GM18508 (cell line): ENCODE measurements around the gene SNCB.

Source experiments
- ATAC-seq: cut with Tn5 transposase; IDR thresholded peaks from one replicate; pipeline ENCODE4 v1.9.1; 2021; ENCODE audit warnings: moderate number of reproducible peaks; ENCODE audit not compliant: insufficient read depth, unreplicated experiment

SNCB gene

GRCh38 chr5:176581361-176581760 is 49.0 kb downstream of the SNCB start:
- ATAC-seq: no peak

DNA sequence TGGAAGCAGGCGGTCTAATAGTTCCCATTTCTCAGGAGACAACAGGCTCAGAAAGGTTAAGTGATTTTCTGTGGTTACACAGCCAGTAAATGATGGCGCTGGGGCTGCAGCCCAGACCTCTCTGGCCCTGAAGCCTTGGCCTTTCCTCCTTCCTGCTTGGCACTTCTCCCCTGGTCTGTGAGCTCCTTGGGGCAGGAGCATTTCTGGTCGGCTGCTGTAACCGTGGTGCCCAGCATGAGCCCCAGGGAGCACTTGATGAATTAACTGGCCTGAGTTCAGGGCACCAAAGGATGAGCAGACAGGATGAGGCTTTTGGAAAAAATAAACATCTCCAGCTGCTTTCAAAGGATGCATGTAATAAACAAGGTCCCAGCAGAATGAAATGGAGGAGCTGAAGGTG is 51.0 kb downstream of the SNCB start:
- ATAC-seq: no peak

DNA sequence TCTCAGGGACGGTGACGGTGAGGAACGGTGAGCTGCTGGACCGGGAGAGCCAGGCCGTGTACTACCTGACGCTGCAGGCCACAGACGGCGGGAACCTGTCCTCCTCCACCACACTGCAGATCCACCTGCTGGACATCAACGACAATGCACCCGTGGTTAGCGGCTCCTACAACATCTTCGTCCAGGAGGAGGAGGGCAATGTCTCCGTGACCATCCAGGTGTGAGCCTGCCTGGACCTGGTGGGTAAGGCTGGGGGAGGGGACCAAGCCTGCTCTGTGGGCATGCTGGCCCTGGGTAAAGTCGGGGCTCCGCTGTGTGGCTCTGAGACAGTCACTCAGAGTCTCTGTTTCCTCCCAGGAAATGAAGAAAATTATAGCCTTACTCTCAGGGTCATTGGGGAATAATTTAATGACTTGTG is 51.9 kb downstream of the SNCB start:
- ATAC-seq: no peak

- ATAC-seq: no peak
These were observed 52.8 kb downstream of the SNCB start for GRCh38 chr5:176577312-176578176.

DNA sequence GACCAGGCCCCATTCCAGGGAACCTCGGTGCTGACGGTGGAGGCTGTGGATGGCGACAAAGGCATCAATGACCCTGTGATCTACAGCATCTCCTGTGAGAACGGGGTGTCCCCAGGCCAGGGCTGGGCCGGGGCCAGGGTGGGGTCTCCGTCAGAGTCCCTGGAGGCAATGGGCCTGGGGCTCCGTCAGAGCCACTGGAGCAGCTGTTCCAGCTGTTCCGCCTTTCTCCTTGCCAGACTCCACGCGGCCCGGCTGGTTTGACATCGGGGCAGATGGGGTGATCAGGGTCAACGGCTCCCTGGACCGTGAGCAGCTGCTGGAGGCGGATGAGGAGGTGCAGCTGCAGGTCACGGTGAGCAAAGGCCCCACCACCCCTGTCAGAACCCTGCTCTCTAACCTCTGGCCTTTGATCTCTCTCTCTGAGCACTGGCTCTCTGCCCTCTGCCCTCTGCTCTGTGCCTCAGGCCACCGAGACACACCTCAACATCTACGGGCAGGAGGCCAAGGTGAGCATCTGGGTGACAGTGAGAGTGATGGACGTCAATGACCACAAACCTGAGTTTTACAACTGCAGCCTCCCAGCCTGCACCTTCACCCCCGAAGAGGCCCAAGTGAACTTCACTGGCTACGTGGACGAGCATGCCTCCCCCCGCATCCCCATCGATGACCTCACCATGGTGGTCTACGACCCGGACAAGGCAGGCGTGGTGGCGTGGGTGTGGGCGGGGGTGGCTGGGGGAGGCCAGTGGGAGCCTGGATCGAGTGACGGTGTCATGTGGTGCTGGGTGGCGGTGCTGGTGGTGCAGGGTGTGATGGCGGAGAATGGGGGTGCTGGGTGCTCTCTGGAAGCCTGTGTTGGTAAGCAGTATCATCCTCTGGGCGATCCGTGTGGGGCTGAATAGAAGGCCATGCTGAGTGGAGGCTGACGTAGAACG is 54.6 kb downstream of the SNCB start:
- ATAC-seq: no peak

DNA sequence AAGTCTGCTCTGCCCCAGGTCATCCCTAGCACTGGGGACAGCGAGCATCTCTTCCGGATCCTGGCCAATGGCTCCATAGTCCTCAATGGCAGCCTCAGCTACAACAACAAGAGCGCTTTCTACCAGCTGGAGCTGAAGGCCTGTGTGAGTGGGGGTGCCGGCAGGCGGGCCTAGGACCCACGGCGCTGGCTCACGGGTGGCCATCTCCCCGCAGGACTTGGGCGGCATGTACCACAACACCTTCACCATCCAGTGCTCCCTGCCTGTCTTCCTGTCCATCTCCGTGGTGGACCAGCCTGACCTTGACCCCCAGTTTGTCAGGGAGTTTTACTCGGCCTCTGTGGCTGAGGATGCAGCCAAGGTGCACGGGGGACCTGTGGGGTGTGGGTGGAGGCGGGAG is 55.3 kb downstream of the SNCB start:
- no peak for ATAC-seq

GRCh38 chr5:176574297-176574591 is 56.1 kb downstream of the SNCB start:
- no peak for ATAC-seq

DNA sequence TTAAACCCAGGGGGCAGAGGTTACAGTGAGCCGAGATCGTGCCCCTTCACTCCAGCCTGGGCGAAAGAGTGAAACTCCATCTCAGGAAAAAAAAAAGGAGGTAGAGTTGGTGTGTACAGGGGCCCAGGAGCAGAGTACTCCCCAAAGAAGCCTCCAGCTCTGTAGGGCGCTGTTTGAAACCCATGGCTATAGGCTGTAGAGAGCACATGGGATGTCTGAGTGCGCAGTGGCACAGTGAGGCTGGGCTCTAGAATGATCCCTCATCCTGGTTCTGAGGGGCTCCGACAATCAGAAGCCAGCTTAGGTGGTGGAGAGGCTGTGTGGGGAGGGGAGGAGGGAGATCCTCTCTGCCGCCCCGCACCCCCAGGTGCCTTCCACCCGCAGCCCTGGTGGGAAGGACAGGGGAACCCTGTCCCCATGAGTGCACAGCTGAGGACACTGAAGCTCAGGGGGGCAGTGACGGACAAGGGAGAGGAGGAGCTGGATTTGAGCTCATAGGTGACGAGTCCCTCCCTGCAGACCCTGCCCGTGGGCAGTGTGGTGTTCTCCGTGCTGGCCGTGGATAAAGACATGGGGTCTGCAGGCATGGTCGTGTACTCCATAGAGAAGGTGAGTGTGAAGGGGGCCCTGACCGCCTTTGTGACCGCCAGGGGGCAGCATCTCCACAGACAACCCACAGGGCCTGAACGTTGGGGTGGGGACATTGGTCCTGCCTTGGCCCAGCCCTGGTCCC is 56.6 kb downstream of the SNCB start:
- no peak for ATAC-seq
